Right atrium auricular region (tissue), 2 donors: ENCODE data around the gene NMU. TPM values are rescaled to one million over a fixed set of nuclear protein-coding genes. Genes with fewer than 3 reads are reported as not detected.

Source experiments
- DNase-seq: peaks from one replicate; pipeline ENCODE4 v3.0.0-alpha.2; 2019; ENCODE audit warnings: low spot score
- H3K27ac ChIP-seq, 2 donors: fragments of 200-600 bp; sonication (generic); 1 replicate in 1 of 2; 2 replicates in 1 of 2; pipeline ENCODE4 v1.5.1; 2016 to 2019
- H3K27me3 ChIP-seq, 2 donors: fragments of 200-600 bp; sonication (generic); one replicate each; pipeline versions ENCODE4 v1.5.1 to v1.6.0; 2017 to 2019
- H3K36me3 ChIP-seq: fragments of 200-600 bp; sonication (generic); one replicate; pipeline ENCODE4 v1.5.1; 2016
- H3K4me1 ChIP-seq, 2 donors: fragments of 200-600 bp; sonication (generic); one replicate each; pipeline versions ENCODE4 v1.5.1 to v1.6.0; 2017 to 2019
- H3K4me3 ChIP-seq, 2 donors: fragments of 200-600 bp; sonication (generic); 1 replicate in 1 of 2; 2 replicates in 1 of 2; pipeline ENCODE4 v1.5.1; 2017 to 2019; ENCODE audit warnings: mild to moderate bottlenecking in 1 of 2, moderate library complexity in 1 of 2
- H3K9me3 ChIP-seq, 2 donors: fragments of 200-600 bp; sonication (generic); one replicate each; pipeline ENCODE4 v1.5.1; 2019
- CTCF ChIP-seq, 2 donors: fragments of 200-600 bp; sonication (generic); IDR thresholded peaks; one replicate each; pipeline ENCODE4 v1.5.1; 2019; ENCODE audit warnings: antibody characterized with exemption in 2 of 2
- total RNA-seq, 2 donors: library from RNA; depleted of rRNA; stranded (reverse); fragments of >200 nt; gene quantifications; one replicate each; pipeline ENCODE4 v1.1.0, GENCODE V29; 2016

Gene NMU
- total RNA-seq, 2 donors from 2014 or later = 0.47 TPM; not detected in 1

DNA sequence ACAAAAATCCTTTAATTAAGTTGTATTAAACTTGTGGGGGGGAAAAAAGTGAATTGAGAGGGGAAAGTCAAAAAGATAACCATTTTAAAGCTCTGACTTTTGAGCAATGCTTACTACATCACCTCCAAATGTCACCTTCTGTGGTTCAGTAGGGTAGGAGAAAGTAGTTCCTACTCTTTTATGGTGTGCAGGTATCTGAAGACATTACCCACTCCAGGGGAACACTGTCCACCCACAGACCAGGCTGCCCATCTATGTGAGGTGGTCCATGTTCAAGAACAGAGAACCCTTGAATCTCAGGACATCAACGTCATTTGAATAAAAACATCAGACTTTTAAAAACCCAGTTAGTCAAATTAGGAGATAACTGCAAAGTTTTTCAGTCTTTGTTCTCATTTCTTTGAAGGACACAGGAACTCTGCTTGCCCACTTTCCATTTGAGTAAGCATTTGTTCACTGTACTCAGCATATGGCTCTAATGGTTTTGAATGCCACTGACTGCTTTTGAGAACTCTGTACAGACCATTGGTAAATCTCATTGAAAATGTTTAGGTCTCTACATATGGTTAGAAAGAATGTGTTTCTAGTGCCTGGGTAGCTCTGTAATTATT, 18.4 kb downstream of the NMU start:
- H3K4me3 ChIP-seq = no peak overlapping the region
- H3K36me3 ChIP-seq = no peaks in the 10 kb centered on the region
- no peaks in the 10 kb centered on the region for H3K4me1 ChIP-seq
- no peak for DNase-seq
- no peaks in the 10 kb centered on the region for H3K9me3 ChIP-seq
- H3K27me3 ChIP-seq = no peaks in the 10 kb centered on the region
- H3K27ac ChIP-seq = no peak overlapping the region
- no peak for TF ChIP-seq CTCF (IDR thresholded peaks at IDR 0.05)

- H3K36me3 ChIP-seq = no peaks in the 10 kb centered on the region
- TF ChIP-seq CTCF (IDR thresholded peaks at IDR 0.05) = no peak
- DNase-seq = no peak
These were observed 21.1 kb downstream of the NMU start for GRCh38 chr4:55615008-55615407.

DNA sequence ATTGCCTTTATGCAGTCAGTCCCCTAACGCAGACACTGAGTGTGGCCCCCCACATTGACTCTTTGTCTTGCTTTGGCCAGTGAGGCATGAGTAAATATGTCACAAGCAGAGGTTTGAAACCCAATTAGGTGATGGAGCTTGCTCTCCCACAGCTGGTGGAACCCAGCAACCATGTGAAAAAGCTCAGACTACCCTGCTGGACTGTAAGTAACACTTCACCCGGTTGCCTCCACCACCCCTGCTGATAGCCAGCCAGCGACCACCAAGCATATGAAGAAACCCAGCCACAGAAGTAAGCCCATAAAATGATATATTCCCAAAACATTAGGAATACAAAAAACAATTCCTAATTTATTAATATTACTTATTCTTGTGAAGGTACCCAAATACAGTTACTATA, 22.5 kb downstream of the NMU start:
- no peak overlapping the region for H3K4me3 ChIP-seq
- no peaks in the 10 kb centered on the region for H3K4me1 ChIP-seq
- no peak for DNase-seq
- no peaks in the 10 kb centered on the region for H3K27me3 ChIP-seq
- TF ChIP-seq CTCF (IDR thresholded peaks at IDR 0.05) = no peak
- H3K9me3 ChIP-seq = no peaks in the 10 kb centered on the region
- H3K27ac ChIP-seq = no peak overlapping the region
- H3K36me3 ChIP-seq = no peaks in the 10 kb centered on the region

More at GRCh38 chr4:55615008-55615407, 21.1 kb downstream of the NMU start:
- no peaks in the 10 kb centered on the region for H3K4me1 ChIP-seq
- H3K27ac ChIP-seq = no peak overlapping the region
- H3K27me3 ChIP-seq = no peaks in the 10 kb centered on the region
- no peak overlapping the region for H3K4me3 ChIP-seq
- no peaks in the 10 kb centered on the region for H3K9me3 ChIP-seq

DNA sequence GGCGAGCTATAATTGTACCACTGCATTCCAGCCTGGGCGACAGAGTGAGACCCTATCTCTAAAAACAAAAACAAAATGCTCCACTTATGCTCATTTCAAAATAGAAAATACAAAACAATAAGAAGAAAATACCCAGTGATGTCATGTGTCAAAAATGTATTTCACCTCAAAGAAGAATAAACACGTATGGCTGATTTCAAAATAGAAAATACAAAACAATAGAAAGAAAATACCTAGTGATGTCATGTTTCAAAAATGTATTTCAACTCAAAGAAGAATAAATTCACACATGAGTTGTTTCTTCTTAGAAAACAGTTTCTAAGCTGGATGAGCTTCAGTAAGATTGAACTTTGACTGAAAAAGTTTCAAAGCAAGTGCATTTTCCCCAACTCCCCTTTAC, 23.8 kb downstream of the NMU start:
- no peaks in the 10 kb centered on the region for H3K4me1 ChIP-seq
- H3K9me3 ChIP-seq = no peaks in the 10 kb centered on the region
- no peaks in the 10 kb centered on the region for H3K27me3 ChIP-seq
- no peak for DNase-seq
- H3K27ac ChIP-seq = no peak overlapping the region
- TF ChIP-seq CTCF (IDR thresholded peaks at IDR 0.05) = no peak
- H3K4me3 ChIP-seq = no peak overlapping the region
- no peaks in the 10 kb centered on the region for H3K36me3 ChIP-seq

DNA sequence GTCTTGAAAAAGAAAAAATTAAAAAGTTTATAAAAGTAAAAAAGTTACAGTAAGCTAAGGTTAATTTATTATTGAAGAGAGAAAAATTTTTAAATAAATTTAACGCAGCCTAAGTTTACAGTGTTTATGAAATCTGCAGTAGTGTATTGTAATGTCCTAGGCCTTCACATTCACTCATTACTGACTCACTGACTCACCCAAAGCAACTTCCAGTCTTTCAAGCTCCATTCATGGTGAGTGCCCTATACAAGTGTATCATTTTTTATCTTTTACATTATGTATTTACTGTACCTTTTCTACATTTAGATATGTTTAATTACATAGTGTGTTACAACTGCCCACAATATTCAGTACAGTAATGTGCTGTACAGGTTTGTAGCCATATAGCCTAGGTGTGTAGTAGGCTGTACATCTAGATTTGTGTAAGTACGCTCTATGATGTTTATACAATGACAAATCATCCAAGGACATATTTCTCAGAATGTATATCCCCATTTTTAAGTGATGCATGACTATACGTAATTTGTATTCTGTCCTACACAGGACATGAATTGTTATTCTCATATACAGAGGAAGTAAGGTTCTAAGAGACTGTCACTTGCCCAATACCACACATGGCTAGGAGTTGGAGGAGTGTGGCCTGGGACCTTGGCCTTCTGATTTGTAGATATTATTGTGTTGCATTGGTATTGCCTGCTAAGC, 24.6 kb downstream of the NMU start:
- H3K36me3 ChIP-seq = no peaks in the 10 kb centered on the region
- H3K4me1 ChIP-seq = no peaks in the 10 kb centered on the region
- no peak overlapping the region for H3K27ac ChIP-seq
- no peak for TF ChIP-seq CTCF (IDR thresholded peaks at IDR 0.05)
- H3K4me3 ChIP-seq = no peak overlapping the region
- DNase-seq = no peak
- no peaks in the 10 kb centered on the region for H3K27me3 ChIP-seq
- H3K9me3 ChIP-seq = no peaks in the 10 kb centered on the region
